NCI-H2171 treated with DMSO at 0.1 percent for 48 hours (cell line): Measurements from ENCODE around the gene PCBP3.
"Not testable (repeated sequence)": the region's sequence is repeated elsewhere in the genome, so short reads cannot be mapped to it uniquely, and the experiment has no call there.

Experiments used
- DNase-seq: peaks from one replicate; lab custom pipeline; 2025; lab: John Stamatoyannopoulos, UW

Gene PCBP3

DNA sequence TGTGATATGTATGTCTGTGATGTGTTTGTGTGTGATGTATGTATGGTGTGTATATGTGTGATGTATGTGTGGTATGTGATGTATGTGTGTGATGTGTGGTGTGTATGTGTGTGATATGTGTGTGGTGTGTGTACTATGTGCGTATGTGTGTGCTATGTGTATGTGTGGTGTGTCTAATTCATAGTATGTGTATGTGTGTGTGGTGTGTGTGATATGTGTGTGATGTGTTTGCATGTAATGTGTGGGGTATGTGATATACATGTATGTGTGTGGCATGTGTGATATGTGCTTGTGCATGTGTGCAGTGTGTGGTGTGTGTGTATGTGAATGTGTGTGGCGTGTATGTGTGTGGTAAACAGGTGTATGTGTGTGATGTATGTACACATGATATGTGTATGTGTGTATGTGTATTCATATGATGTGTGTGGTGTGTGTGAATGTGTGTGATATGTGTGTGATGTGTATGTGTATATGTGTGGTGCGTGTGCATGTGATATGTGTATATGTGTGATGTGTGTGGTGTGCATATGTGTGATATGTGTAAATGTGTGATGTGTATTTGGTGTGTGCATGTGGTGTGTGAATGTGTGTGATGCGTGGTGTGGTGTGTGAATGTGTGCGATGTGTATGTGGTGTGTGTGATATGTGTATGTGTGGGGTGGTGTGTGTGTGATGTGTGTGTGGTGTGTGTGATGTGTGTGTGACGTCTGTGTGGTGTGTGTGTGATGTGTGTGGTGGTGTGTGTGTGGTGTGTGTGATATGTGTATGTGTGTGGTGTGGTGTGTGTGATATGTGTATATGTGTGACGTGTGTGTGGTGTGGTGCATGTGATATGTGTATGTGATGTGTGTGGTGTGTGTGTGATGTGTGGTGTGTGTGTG is 8.0 kb upstream of the PCBP3 start:
- DNase-seq, result no peak

DNA sequence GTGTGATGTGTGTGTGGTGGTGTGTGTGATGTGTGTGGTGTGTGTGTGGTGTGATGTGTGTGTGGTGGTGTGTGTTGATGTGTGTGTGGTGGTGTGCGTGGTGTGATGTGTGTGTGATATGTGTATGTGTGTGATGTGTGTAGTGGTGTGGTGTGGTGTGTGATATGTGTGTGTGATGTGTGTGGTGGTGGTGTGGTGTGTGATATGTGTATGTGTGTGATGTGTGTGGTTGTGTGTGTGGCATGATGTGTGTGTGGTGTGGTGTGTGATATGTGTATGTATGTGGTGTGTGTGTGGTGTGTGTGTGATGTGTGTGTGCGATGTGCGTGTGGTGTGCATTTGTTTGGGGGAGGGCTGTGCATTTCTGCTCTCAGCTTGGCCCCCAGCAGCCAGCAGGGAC is 7.1 kb upstream of the PCBP3 start:
- DNase-seq, result no peak

GRCh38 chr21:45636951-45637646 is 6.4 kb upstream of the PCBP3 start:
- DNase-seq, result no peak

DNA sequence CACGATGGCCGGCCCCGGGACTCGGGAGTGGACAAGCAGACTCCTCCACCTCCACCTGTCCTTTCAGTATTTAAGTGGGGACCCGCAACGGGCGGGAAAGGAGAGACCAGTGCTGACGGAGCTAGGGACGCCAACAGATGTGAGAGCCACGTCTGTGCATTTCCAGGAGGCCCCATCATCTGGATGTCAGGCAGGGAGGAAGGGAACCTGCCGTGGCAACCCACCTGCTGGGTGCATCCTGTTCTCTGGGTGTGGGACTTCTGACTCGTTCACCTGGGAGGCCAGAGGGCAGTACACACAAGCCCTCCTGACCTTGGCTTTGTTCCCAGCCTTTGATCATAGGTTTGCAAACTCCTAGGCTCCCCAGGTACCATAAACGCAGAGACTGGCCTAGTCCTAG is 5.6 kb upstream of the PCBP3 start:
- no peak for DNase-seq

- peak; percentile 16 for DNase-seq
Measured at GRCh38 chr21:45638707-45639106, 4.8 kb upstream of the PCBP3 start.

DNA sequence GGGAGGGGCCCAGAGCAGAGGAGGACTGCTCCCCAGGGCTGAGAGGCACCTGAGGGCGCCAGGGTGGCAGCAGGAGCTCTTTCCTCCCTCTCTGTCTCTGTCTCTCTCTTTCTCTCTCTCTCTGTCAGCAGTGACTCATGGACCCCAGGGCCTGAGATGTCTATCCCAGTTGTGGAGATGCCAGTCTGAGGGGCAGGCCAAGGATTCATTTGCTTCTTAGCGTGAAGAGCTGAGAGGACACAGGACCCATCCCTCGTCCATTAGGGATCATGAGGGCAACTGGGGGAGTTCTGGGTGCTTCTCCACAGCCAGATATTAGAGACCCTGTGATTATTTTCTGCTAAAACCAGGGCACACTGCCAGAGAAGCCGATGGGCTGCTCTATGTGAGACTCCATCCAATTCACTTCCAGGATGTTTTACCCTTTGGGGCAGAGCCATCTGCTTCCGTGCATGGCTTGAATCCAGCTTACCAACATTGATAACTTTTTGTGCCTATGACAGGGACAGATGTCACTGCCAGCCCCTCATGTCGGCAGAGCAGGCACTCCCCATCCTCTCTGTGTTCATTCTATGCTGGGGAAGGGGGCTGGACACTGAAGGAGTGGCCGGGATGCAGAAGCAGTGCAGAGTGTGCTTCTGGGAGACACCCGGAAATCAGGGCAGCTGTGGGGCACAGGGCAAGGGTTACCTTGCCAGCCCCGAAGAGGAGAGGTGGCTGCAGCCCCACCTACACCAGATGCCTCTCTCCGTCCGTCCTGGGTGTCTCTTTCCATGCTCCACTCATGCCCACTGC is 4.1 kb upstream of the PCBP3 start:
- DNase-seq, result peak; percentile 44

DNA sequence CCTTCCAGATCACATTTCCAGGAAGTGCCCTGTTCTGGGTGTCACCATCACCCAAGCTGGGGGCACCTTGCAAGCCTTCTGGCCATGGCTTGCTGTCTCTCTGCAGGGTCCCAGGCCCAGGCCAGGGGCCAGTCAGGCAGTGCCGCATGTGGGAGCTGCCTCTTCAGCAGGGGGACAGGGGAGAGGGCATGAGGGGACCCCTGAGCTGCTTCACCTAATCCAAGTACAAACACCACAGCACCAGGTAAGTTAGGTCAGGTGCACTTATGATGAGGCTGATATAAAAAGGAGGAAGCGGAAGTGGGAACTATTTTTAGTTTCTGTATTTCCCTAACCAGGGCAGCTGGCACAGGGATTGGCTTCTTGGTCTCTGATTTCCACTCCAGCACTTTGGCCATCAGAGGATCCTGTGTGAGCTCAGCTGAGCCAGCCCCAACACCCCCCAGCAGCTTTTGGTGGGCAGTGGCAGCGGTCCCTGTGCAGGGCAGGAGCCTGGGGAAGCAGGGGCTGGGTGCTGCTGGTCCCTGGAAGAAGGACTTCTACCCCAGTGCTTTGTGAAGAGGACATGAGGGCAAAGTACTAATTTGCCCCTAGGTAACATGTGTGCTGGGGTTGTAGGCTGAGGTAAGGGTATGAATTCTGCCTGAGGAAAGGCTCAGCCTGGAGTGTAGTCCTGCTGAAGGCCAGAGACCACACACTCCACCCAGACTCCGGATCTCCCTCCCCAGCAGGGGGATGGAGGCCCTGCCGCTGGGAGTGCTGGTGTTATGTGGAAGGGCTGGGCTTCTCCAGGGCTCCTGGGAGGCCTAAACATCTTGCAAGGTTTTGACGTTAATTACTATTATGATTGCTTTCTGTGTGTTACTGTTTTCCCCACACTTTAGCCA is 3.3 kb upstream of the PCBP3 start:
- DNase-seq, result no peak

DNA sequence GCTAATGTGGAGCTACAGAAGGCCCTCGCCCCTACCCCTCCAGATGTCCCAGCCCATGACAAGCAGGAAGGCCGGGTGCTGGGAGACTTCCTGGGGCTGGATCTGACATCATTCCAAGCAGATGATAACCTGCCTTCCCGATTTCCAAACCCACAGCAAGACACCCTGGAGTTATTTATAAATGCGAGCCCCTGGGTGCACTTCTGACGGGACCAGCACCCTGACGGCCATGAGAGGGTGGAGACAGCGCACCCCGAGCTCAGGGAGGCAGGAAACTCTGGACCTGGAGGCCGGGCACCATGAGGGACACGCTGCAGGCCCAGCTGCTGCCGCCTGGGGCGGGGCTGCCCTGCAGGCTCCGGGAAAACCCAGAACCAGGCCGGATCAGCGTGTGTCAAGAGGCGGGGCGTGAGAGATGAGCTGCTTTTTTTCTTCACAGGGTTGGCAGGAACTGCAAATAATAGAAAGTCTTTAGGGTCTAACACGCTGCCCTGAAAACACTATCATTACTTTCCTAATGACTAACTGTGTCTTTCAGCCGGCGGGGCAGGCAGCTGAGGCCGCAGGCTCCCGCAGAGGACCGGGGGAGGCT is 2.5 kb upstream of the PCBP3 start:
- DNase-seq, result no peak

DNA sequence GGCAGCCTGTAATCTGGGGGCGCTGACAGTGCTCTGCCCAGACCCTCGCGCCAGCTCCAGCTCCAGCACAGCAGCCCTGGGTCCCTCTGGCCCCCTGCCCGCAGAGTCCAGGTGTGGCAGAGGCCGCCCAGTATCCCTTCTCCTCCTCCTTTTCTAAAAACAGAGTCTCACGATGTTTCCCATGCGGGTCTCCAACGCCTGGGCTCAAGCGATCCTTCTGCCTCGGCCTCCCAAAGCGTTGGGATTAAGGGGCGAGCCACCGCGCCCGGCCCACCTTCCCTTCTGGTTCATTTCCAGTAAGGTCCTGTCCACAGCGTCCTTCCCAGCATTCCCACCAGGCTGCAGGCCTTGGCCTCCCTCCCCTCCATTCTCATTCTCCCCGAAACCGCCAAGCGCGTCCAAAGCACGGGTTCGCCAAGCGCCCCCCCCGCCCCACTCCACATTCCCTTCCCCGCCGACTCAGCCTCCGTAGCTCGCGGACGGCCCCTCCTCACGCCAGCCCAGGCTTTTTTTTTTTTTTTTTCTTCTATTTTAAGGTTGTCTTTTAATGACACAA is 2.0 kb upstream of the PCBP3 start:
- no peak for DNase-seq

- DNase-seq, result no peak
Measured at GRCh38 chr21:45642122-45642813, 1.3 kb upstream of the PCBP3 start.

- peak; percentile 6 for DNase-seq
Measured at GRCh38 chr21:45644041-45644906, 749 bp downstream of the PCBP3 start.

GRCh38 chr21:45651921-45652320 is 8.4 kb downstream of the PCBP3 start:
- DNase-seq, result no peak

GRCh38 chr21:45655124-45655523 is 11.6 kb downstream of the PCBP3 start:
- DNase-seq, result no peak

DNA sequence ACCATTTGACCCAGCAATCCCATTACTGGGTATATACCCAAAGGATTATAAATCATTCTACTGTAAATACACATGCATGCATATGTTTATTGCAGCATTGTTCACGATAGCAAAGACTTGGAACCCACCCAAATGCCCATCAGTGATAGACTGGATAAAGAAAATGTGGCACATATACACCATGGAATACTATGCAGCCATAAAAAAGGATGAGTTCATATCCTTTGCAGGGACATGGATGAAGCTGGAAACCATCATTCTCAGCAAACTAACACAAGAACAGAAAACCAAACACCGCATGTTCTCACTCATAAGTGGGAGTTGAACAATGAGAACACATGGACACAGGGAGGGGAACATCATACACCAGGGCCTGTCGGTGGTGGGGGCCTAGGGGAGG is 12.6 kb downstream of the PCBP3 start:
- not testable (repeated sequence) for DNase-seq

- not testable (repeated sequence) for DNase-seq
Measured at GRCh38 chr21:45661913-45662622, 18.5 kb downstream of the PCBP3 start.

DNA sequence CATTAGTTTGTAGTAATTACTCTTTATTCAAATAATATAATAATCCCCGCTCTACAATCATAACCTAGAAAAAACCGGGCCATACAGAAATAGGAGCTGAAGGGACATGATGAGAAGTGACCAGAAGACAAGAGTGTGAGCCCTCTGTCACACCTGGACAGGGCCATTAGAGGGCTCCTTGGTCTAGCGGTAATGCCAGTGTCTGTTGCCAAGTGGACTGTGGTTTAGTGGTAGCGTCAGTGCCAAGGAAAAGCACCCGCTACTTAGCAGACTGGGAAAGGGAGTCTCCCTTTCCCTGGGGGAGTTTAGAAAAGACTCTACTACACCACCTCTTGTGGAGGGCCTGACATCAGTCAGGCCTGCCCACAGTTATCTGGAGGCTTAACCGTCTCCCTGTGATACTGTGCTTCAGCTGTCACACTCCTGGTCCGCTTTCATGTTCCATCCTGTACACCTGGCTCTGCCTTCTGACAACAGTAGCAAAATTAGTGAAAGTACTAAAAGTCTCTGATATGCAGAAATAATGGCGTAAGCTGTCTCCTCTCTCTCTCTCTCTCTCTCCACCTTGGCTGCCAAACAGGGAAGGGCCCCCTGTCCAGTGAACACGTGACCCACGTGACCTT is 19.2 kb downstream of the PCBP3 start:
- DNase-seq, result not testable (repeated sequence)

GRCh38 chr21:45669382-45669781 is 25.9 kb downstream of the PCBP3 start:
- no peak for DNase-seq

- DNase-seq, result peak; percentile 87
Measured at GRCh38 chr21:45670731-45671130, 27.2 kb downstream of the PCBP3 start.
